CD4-positive, alpha-beta T cell (primary cell): ENCODE data around the gene SLC35F2. TPM values are rescaled to one million over a fixed set of nuclear protein-coding genes. Genes with fewer than 3 reads are reported as not detected.
"Not testable (repeated sequence)": the region's sequence is repeated elsewhere in the genome, so short reads cannot be mapped to it uniquely, and the experiment has no call there.

Experiments
- ATAC-seq: fragments of 200-7000 bp; cut with Tn5 transposase; one replicate; pipeline ENCODE4 v1.10.0; 2022; ENCODE audit warnings: mild to moderate bottlenecking; ENCODE audit not compliant: poor library complexity
- CTCF ChIA-PET: fragments of 350-600 bp; sonication (Branson Sonifier 250); formaldehyde crosslinking; loops from one replicate; lab custom pipeline; 2021; ENCODE audit warnings: antibody characterized with exemption, inconsistent platforms; lab: Charles Lee
- POLR2A ChIA-PET: fragments of 350-600 bp; sonication (Branson Sonifier 250); formaldehyde crosslinking; loops from one replicate; lab custom pipeline; 2021; ENCODE audit warnings: antibody characterized with exemption, inconsistent platforms; lab: Charles Lee
- DNase-seq, 14 experiments: peaks; one replicate each; pipeline ENCODE4 v3.0.0-alpha.2; 2013 to 2020; ENCODE audit warnings: mixed read lengths in 2 of 14
- H3K27ac ChIP-seq, 2 donors: one replicate each; pipeline versions ENCODE4 v1.5.1 to v1.7.0; 2013; ENCODE audit warnings: low read length in 2 of 2, low read depth in 1 of 2, mild to moderate bottlenecking in 1 of 2
- H3K27me3 ChIP-seq, 2 experiments: 1 replicate in 1 of 2; 2 replicates in 1 of 2; pipeline versions ENCODE4 v1.6.1 to v1.7.0; 2013; ENCODE audit warnings: low read length in 2 of 2, control low read depth in 1 of 2, mild to moderate bottlenecking in 1 of 2, moderate library complexity in 1 of 2; ENCODE audit not compliant: insufficient read depth in 2 of 2, control insufficient read depth in 1 of 2
- H3K36me3 ChIP-seq: one replicate; pipeline ENCODE4 v1.6.1; 2013; ENCODE audit warnings: low read length, control low read depth; ENCODE audit not compliant: insufficient read depth
- H3K4me1 ChIP-seq: one replicate; pipeline ENCODE4 v1.6.1; 2013; ENCODE audit warnings: low read length, control low read depth; ENCODE audit not compliant: insufficient read depth
- H3K4me3 ChIP-seq: one replicate; pipeline ENCODE4 v1.5.1; 2013; ENCODE audit warnings: mild to moderate bottlenecking, low read length, moderate library complexity
- H3K9me3 ChIP-seq, 2 experiments: 1 replicate in 1 of 2; 2 replicates in 1 of 2; pipeline versions ENCODE4 v1.6.1 to v1.7.0; 2013; ENCODE audit warnings: low read length in 2 of 2, mild to moderate bottlenecking in 2 of 2, control low read depth in 1 of 2, moderate library complexity in 1 of 2; ENCODE audit not compliant: control insufficient read depth in 1 of 2, insufficient read depth in 1 of 2
- H3K27ac Mint-ChIP-seq: one replicate; pipeline ENCODE4 v1.8.0; 2020; ENCODE audit warnings: mixed read lengths
- H3K27me3 Mint-ChIP-seq: one replicate; pipeline ENCODE4 v1.8.0; 2021; ENCODE audit warnings: mixed read lengths
- H3K36me3 Mint-ChIP-seq: one replicate; pipeline ENCODE4 v1.8.0; 2021; ENCODE audit warnings: low read depth, mixed read lengths
- H3K4me1 Mint-ChIP-seq: one replicate; pipeline ENCODE4 v1.8.0; 2021; ENCODE audit warnings: low read depth, mixed read lengths
- H3K4me3 Mint-ChIP-seq: one replicate; pipeline ENCODE4 v1.8.0; 2020; ENCODE audit warnings: mild to moderate bottlenecking, mixed read lengths
- H3K9me3 Mint-ChIP-seq: one replicate; pipeline ENCODE4 v1.8.0; 2020; ENCODE audit warnings: mixed read lengths
- CTCF ChIP-seq: fragments of 200-600 bp; IDR thresholded peaks from one replicate; pipeline ENCODE4 v1.8.0; 2022; ENCODE audit warnings: antibody characterized with exemption, mild to moderate bottlenecking
- intact Hi-C, 2 experiments: fragments of 100-400 bp; cut with DNase I in 1 of 2; cut with micrococcal nuclease in 1 of 2; formaldehyde crosslinking; loops; one replicate each; pipeline versions ENCODE4 v1.15.1 to v1.9.0; 2023 to 2025; cut with DNase I, micrococcal nuclease
- total RNA-seq, 174 experiments: library from RNA in 2 of 174; stranded (reverse) in 2 of 174; gene quantifications; one replicate each; pipeline ENCODE4 v1.2.3 and lab custom pipeline; 2021 to 2026

The SLC35F2 gene
- total RNA-seq, 2 experiments from 2014 or later, result 2.8 to 3.0 TPM

GRCh38 chr11:107882095-107882820, 23.7 kb upstream of the SLC35F2 start:
- Histone ChIP-seq H3K9me3 (no peaks in the 10 kb centered on the region), H3K4me1 (no peaks in the 10 kb centered on the region), H3K36me3 (no peaks in the 10 kb centered on the region), H3K27ac (no peak overlapping the region), H3K4me3 (no peak overlapping the region), H3K27me3 (no peaks in the 10 kb centered on the region)
- Mint-ChIP-seq H3K4me1 (no peaks in the 10 kb centered on the region), H3K4me3 (no peak overlapping the region), H3K27me3 (peaks cover 24% of the 10 kb centered on the region), H3K9me3 (no peaks in the 10 kb centered on the region), H3K36me3 (no peaks in the 10 kb centered on the region), H3K27ac (no peak overlapping the region)
- TF ChIP-seq CTCF, result no peak
- ATAC-seq (no peak), DNase-seq (no peak)
- CTCF ChIA-PET, result no interaction called here
- POLR2A ChIA-PET, result no interaction called here
- intact Hi-C loops, result no loop called here

GRCh38 chr11:107881471-107881870, 22.9 kb upstream of the SLC35F2 start:
- H3K4me1 Mint-ChIP-seq, H3K9me3 ChIP-seq, CTCF ChIA-PET, H3K36me3 ChIP-seq, H3K4me3 Mint-ChIP-seq, POLR2A ChIA-PET, H3K4me1 ChIP-seq, H3K9me3 Mint-ChIP-seq, H3K27me3 ChIP-seq, intact Hi-C loops, H3K36me3 Mint-ChIP-seq, DNase-seq, H3K27ac Mint-ChIP-seq, H3K27ac ChIP-seq, ATAC-seq, H3K4me3 ChIP-seq: not testable (repeated sequence)
- H3K27me3 Mint-ChIP-seq, result peaks cover 19% of the 10 kb centered on the region

GRCh38 chr11:107876141-107876540, 17.6 kb upstream of the SLC35F2 start:
- H3K4me1 ChIP-seq, result no peaks in the 10 kb centered on the region
- no peaks in the 10 kb centered on the region for H3K9me3 ChIP-seq
- H3K4me1 Mint-ChIP-seq, result no peaks in the 10 kb centered on the region
- H3K36me3 ChIP-seq, result no peaks in the 10 kb centered on the region
- H3K27ac Mint-ChIP-seq, result no peak overlapping the region
- no peaks in the 10 kb centered on the region for H3K36me3 Mint-ChIP-seq
- H3K4me3 Mint-ChIP-seq, result no peak overlapping the region
- no peak overlapping the region for H3K4me3 ChIP-seq
- ATAC-seq (no peak), DNase-seq (no peak)
- no peak overlapping the region for H3K27ac ChIP-seq
- intact Hi-C loops, result loop anchor here in 1 of 2 experiments (10.0 kb wide), 1 partner anchor 59 kb away; no protein-coding TSS in a partner anchor
- H3K9me3 Mint-ChIP-seq, result no peaks in the 10 kb centered on the region
- H3K27me3 Mint-ChIP-seq, result no peaks in the 10 kb centered on the region
- CTCF ChIA-PET, result no interaction called here
- H3K27me3 ChIP-seq, result no peaks in the 10 kb centered on the region
- TF ChIP-seq CTCF, result no peak
- POLR2A ChIA-PET, result no interaction called here

GRCh38 chr11:107864591-107864990, 6.0 kb upstream of the SLC35F2 start:
- no peak overlapping the region for H3K4me3 Mint-ChIP-seq
- no peak for DNase-seq
- no peak overlapping the region for H3K27ac ChIP-seq
- no peak for TF ChIP-seq CTCF
- no peaks in the 10 kb centered on the region for H3K27me3 Mint-ChIP-seq
- H3K36me3 Mint-ChIP-seq, result no peaks in the 10 kb centered on the region
- no peak overlapping the region for H3K27ac Mint-ChIP-seq
- intact Hi-C loops, result no loop called here
- ChIA-PET POLR2A (no interaction called here), CTCF (no interaction called here)
- no peaks in the 10 kb centered on the region for H3K36me3 ChIP-seq
- no peak overlapping the region for H3K4me3 ChIP-seq
- H3K9me3 Mint-ChIP-seq, result no peaks in the 10 kb centered on the region
- H3K4me1 ChIP-seq, result peaks cover 5% of the 10 kb centered on the region
- no peak for ATAC-seq
- no peaks in the 10 kb centered on the region for H3K27me3 ChIP-seq
- no peaks in the 10 kb centered on the region for H3K9me3 ChIP-seq
- peaks cover 3% of the 10 kb centered on the region for H3K4me1 Mint-ChIP-seq
